Prostate gland (tissue), 2 donors: ENCODE results near the gene KLK12.

Experiments used
- CTCF ChIP-seq, 4 experiments: fragments of 200-600 bp in 2 of 4; fragments of 450-650 bp in 2 of 4; sonication (generic) in 2 of 4; IDR thresholded peaks; 1 replicate in 3 of 4; 2 replicates in 1 of 4; pipeline ENCODE4 v1.5.1; 2016 to 2019; ENCODE audit warnings: antibody characterized with exemption in 4 of 4, mild to moderate bottlenecking in 2 of 4, moderate library complexity in 2 of 4
- POLR2AphosphoS5 ChIP-seq: sonication (generic); formaldehyde crosslinking; IDR thresholded peaks from one replicate; pipeline ENCODE4 v1.6.1; 2017; ENCODE audit warnings: antibody characterized with exemption

GRCh38 chr19:50998061-50998460, 36.7 kb downstream of the KLK12 start:
- TF ChIP-seq CTCF (IDR thresholded peaks at IDR 0.05): no peak
- no peak for TF ChIP-seq POLR2AphosphoS5
